HG03139 (cell line): Measurements from ENCODE around the gene RC3H2.
A peak's percentile ranks its signal among the peaks of the same experiment; 100 is the strongest.
"Not testable (repeated sequence)": the region's sequence is repeated elsewhere in the genome, so short reads cannot be mapped to it uniquely, and the experiment has no call there.

Experiments
- ATAC-seq: cut with Tn5 transposase; IDR thresholded peaks from one replicate; pipeline ENCODE4 v1.9.1; 2021; ENCODE audit not compliant: unreplicated experiment

The RC3H2 gene

GRCh38 chr9:122810306-122810946 is 94.7 kb downstream of the RC3H2 start:
- ATAC-seq = peak; percentile 76

- ATAC-seq = not testable (repeated sequence)
These were observed 95.9 kb downstream of the RC3H2 start for GRCh38 chr9:122809261-122809660.

- no peak for ATAC-seq
These were observed 97.0 kb downstream of the RC3H2 start for GRCh38 chr9:122808141-122808540.

GRCh38 chr9:122807271-122807900 is 97.8 kb downstream of the RC3H2 start:
- ATAC-seq = no peak

- ATAC-seq = no peak
These were observed 98.5 kb downstream of the RC3H2 start for GRCh38 chr9:122806661-122807060.

GRCh38 chr9:122800066-122801060 is 104.8 kb downstream of the RC3H2 start, which contains the start of gene OR1K1:
TSS of gene OR1K1 (plus strand) at chr9:122800123. CDS start at chr9:122800123, 0 bp downstream.
- no peak for ATAC-seq

GRCh38 chr9:122797316-122798063 is 107.7 kb downstream of the RC3H2 start:
- no peak for ATAC-seq
